GM21528 (cell line): Measurements from ENCODE around the gene CHGA.

ENCODE experiments used
- ATAC-seq: cut with Tn5 transposase; IDR thresholded peaks from one replicate; pipeline ENCODE4 v1.9.1; 2021; ENCODE audit warnings: mild to moderate bottlenecking, moderate library complexity; ENCODE audit not compliant: unreplicated experiment, low FRiP score

CHGA gene

DNA sequence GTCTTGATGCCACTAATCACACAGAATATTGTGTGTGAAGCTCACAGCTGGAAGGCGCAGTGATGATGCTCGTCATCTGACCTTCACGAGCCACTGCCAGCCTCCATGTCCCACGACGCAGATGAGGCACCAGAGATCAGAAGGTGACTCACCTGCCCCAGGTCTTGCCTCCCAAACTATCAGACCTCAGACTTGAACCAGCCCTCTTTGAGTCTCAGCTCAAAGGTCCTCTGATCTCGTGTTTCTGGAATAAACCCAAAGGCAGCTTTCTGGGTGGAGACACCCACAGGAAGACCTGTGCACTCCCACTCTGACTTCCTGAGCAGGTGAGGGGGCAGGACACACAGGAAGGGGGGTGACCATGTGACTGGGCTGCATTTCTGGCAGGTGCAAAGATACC lies 19.6 kb upstream of the CHGA start:
- ATAC-seq = no peak

DNA sequence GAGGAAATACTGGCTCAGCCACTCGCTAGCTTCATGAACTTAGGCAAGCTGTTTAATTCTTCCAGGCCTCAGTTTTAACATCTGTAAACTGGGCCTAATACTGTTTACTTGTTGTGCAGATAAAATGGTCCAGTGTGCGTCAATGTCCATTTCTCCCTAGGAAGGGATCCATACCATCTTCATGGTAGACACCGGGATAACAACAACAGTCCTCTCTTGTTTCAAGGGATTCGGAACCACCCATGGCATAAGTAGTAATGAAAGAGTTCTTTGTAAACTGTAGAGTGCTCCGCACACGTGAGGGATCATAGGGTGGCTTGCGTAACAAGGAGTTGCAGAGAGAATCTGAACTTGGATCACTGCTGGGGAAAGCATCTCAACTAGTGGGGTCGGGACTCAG lies 17.3 kb upstream of the CHGA start:
- no peak for ATAC-seq

GRCh38 chr14:92906420-92906819 lies 16.5 kb upstream of the CHGA start:
- no peak for ATAC-seq

- no peak for ATAC-seq
These were observed 16.1 kb upstream of the CHGA start for GRCh38 chr14:92906823-92907222.

GRCh38 chr14:92907316-92907911 lies 15.5 kb upstream of the CHGA start:
- no peak for ATAC-seq

- no peak for ATAC-seq
These were observed 8.8 kb upstream of the CHGA start for GRCh38 chr14:92914087-92914656.

GRCh38 chr14:92916201-92916600 lies 6.7 kb upstream of the CHGA start:
- ATAC-seq = no peak

DNA sequence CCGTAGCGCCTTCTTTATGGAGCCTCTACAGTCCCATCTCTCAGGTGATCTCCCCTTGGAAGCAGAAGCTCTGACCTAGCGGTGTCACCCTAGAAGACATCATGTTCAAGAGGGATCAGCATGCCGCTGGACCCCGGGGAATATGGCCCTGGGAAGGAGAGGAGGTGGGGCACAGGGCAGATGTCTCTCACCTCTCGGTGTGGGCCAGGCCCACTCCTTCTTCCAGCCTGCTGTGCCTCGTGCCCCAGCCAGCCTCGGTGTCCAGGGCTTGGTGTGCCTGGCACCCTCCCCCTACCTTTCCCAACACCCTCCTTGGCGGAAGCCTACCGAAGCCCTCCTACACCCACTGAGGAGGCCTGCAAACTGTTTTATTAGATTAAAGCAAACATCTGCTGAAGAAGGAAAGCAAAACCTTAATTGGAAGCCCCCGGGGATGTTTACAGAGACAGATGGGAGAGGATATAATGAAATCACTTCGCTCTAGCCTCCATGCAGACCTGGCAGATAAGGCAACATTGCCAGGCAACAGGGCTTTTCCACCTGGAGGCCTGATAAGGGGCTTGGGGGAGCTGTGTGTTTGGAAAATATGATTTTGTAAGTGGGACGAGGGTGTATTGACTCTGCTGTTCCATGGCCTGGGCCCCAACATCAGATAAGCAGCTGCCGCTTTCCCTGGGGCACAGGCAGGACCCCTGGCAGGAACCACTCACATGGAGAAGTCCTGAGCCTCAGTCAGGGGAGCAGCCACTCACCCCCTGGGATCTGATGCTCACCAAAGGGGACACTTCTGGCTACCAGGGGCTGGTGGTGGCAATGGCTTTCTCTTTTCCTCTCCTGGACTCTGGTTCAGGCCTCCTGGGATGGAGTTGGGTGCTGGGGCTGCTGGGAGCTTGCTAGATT lies 5.7 kb upstream of the CHGA start:
- ATAC-seq = no peak

DNA sequence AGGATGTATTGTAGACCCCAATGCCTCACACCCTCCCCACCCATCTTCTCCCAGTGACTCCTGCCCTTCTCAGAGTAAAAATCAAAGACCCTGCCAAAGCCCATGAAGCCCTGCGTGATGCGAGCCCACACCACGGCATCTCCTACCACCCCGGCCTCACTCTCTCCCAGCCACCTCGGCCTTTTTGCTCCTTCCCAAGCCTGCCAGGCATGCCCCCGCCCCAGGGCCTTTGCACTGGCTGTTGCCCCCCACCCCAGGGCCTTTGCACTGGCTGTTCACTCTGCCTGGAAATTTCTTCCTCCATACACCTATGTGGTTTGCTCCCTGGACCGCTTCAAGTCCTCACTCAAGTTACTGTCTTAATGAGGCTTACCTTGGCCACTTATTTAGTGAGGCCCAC lies 5.0 kb upstream of the CHGA start:
- ATAC-seq = no peak

DNA sequence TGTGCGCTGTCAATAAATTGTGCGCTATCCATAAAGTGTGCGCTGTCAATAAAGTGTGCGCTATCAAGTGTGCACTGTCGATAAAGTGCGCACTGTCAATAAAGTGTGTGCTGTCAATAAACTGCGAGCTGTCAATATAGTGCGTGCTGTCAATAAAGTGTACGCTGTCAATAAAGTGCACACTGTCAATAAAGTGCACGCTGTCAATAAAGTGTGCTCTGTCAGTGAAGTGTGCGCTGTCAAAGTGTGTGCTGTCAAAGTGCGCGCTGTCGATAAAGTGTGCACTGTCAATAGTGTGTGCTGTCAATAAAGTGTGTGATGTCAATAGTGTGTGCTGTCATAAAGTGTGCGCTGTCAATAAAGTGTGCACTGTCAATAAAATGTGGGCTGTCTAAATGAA lies 2.9 kb upstream of the CHGA start:
- ATAC-seq = no peak

DNA sequence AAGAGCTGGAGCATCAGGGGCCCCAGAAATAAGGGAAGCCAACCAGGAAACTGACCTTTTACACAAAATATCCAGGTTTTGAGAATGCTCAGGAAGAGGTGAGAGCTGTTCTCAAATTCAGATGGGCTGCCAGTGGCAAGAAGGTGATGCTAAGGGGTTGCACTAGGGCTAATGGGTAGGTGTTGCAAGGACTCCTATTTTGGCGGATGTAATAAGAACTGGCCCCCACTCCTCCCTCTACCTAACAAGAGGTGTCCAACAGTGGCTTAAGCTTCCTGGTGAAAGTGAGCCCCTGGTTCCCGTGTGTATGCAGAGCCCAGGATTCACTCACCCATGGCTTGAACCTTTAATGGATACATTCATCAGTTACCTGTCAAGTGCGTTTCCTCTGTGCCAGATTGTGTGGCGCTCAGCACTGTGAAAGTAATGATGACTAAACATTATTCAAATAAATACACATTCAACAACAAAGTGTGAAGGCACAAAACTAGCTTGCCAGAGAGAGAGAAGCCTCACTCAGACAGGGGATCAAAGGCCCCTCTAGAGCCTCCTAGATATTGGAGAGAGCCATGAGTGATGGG lies 705 bp upstream of the CHGA start:
- ATAC-seq = no peak

- no peak for ATAC-seq
These were observed 774 bp downstream of the CHGA start for GRCh38 chr14:92923744-92924103.

DNA sequence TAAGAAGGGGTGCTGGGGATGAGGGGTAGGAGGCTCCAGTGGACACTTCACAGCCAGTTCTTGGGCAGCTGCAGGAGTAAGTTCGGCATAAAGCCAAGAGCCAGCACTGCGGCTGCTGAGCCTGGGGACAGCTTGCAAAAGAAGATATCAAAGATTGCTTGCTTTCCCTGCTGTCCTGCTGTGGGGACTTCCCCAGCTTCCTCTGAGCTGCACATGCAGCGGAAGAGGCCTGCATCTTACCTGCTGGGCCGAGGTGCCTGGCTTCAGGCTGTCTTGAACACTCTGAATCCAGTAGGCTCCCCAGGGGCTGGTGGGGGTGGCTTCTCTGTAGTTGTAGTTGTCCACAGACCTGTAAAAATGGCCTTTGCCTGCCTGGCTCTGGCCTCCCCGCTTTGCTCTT lies 1.3 kb downstream of the CHGA start:
- ATAC-seq = no peak

GRCh38 chr14:92925446-92925845 lies 2.5 kb downstream of the CHGA start:
- ATAC-seq = no peak

DNA sequence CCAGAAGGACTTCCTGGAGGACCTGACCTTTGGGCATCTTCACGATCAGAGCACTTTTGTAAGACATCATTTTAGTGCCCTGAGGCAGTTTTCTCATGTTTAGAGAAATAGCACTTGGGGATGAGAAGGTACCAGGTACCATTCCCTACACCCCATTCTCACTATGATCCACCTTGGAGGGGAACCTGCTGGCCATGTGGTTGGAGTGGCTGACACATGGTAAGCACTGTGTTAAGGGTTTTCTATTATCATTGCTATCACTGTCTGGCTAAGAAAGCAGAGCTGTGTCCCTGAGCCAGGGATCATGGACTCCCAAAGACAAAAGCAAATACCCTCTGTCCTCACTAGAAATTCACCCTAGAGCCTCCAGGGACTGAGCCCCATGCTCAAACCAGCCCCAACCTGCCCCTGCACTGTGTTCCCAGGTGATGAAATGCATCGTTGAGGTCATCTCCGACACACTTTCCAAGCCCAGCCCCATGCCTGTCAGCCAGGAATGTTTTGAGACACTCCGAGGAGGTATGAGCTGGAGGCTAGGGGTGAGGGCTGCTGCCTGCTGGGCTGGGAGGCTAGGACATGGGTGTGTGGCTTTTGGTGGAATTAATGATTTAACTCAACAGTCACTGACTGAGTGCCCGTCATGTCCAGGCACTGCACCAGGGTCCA lies 3.4 kb downstream of the CHGA start:
- no peak for ATAC-seq

DNA sequence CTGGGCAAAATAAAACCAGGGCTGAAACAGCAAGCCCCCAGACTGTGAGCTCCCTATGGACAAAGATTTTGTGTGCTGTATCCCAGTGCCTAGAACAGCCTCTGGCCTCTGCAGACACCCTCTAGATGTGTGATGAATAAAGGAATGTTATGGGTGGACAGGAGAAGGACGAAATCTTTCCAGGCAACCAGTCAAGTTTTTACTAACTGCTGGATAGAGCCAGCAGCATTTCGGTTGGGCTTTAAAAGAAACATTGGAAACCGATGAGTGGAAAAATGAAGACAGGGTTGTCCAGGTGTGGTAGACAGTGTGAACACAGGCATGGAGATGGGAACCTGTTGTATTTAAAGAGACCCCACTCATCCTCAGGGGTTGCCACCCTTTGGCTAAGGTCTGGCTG lies 4.0 kb downstream of the CHGA start:
- no peak for ATAC-seq

DNA sequence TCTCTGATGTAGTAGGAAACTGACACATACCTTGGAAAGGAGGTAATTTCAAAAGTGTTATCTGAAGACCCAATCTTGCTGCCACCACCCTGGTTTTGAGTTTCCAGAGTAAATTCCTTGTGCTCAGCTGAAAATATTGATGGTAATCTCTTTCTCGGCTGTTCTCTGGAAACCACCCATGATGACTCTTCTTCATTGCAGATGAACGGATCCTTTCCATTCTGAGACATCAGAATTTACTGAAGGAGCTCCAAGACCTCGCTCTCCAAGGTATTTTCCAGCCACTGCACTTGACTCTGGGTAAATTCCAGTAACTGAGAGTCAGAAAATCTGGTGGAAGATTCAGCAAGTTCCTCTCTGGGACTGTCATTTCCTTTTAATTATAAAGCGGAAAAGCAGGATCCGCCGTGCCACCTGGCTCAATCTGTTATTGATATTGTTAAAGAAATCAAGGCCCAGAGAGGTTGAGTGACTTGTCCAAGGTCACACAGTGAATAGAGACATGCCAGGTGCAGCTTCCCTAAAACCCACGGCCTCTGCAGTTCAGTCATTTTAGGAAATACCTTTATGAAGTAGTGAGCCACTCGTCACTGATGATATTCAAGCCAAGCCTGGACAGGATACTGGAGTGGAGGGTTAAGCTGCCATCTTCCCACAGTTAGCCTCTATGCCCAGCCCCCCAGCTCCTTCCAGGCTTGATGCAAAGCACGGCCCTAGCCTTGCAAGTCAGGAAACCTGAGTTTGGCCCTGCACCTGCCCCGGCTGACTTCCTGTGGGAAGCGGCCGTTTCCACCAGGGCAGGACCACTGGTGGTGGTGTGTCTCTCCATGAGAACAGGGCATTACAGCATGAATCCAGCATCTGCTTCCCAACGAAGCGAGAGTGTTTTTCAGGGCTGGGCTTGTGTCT lies 4.7 kb downstream of the CHGA start:
- ATAC-seq = no peak

DNA sequence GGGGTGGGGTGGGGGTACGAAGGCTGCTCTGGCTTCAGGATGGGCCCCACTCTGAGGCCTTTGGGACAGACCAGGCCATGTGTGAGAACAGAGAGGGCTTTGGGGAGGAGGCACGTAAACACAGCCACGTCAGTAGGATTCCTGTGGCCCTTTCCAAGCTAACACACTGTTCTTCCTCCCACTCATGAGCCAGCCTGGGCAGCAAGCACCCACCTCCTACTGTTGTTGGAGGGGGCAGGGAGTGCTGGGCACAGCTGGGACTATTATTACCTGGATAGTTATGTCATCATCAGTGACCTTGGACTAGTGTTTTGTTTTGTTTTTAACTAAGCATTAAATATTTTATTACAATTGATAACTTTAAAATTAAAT lies 5.3 kb downstream of the CHGA start:
- ATAC-seq = no peak

DNA sequence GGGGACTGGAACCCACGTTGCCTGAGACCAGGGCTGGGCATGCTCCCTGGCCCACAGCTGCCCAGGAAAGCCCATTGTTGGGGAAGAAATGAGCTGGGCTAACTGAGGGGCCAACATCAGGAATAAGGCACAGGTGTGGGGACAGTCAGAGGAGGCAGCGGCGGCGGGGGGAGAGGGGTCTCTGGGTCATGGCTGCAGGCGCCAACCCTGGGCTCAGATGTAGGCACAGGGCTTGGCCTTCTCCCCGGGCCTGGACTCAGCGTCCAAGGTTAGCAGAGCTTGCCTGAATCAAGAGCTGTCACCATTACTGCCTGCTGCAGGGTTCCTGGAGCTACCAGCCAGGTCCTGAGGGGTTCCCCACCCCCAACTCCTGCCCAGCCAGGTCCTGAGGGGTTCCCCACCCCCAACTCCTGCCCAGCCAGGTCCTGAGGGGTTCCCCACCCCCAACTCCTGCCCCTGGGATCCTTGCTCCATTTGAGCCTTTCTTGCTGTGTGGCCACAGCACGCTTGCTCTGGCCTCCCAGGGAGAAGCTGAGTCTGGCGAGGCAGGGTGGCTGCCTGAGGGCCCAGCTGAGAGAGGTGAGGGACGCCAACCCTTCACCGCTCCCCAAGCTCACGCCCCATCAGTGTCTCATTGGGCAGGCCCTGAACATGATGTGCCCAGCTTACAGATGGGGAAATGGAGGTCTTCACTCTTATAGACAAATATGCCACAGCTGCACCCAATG lies 6.2 kb downstream of the CHGA start:
- no peak for ATAC-seq
